PC-3 (cell line): ENCODE measurements around the gene RANBP3. TPM values are rescaled to one million over a fixed set of nuclear protein-coding genes. Genes with fewer than 3 reads are reported as not detected.

ENCODE experiments used
- ATAC-seq: fragments of 200-7000 bp; cut with Tn5 transposase; 2 replicates; pipeline ENCODE4 v1.9.1; 2020; ENCODE audit warnings: mild to moderate bottlenecking, moderate library complexity
- BruUV-seq: library from RNA; stranded (reverse); fragments of 400-500 nt; replicated peaks from 2 replicates; lab custom pipeline; 2021; lab: Mats Ljungman, UMichigan
- CTCF ChIA-PET: fragments of 300-600 bp; sonication (Branson Sonifier 250); formaldehyde crosslinking; loops from one replicate; lab custom pipeline; 2022; ENCODE audit warnings: antibody characterized with exemption; lab: Charles Lee
- POLR2A ChIA-PET: fragments of 300-600 bp; sonication (Branson Sonifier 250); formaldehyde crosslinking; loops from one replicate; lab custom pipeline; 2022; ENCODE audit warnings: antibody characterized with exemption; ENCODE audit not compliant: unreplicated experiment; lab: Charles Lee
- DNase-seq: peaks from one replicate; pipeline ENCODE4 v3.0.0-alpha.2; 2015
- H2AFZ ChIP-seq: fragments of 300-600 bp; sonication (generic); 2 replicates; pipeline ENCODE4 v1.6.0; 2016; ENCODE audit warnings: antibody characterized with exemption, low read length
- H3F3A ChIP-seq: fragments of 300-600 bp; sonication (generic); one replicate; pipeline ENCODE4 v1.6.0; 2017; ENCODE audit warnings: antibody characterized with exemption, low read length, control low read depth, mild to moderate bottlenecking; ENCODE audit not compliant: unreplicated experiment
- H3K27ac ChIP-seq: fragments of 300-600 bp; sonication (generic); 2 replicates; pipeline ENCODE4 v1.5.1; 2016; ENCODE audit warnings: mild to moderate bottlenecking, low read length
- H3K27me3 ChIP-seq: fragments of 300-600 bp; sonication (generic); 2 replicates; pipeline ENCODE4 v1.6.1; 2016; ENCODE audit warnings: low read length, mixed read lengths
- H3K36me3 ChIP-seq: fragments of 300-600 bp; sonication (generic); 2 replicates; pipeline ENCODE4 v1.6.1; 2016; ENCODE audit warnings: low read depth, mixed run types, low read length, mixed read lengths
- H3K4me1 ChIP-seq: fragments of 300-600 bp; sonication (generic); 2 replicates; pipeline ENCODE4 v1.5.1; 2016; ENCODE audit warnings: low read length; ENCODE audit not compliant: insufficient read depth
- H3K4me2 ChIP-seq: fragments of 300-600 bp; sonication (generic); 2 replicates; pipeline ENCODE4 v1.6.0; 2016; ENCODE audit warnings: low read length
- H3K4me3 ChIP-seq: fragments of 300-600 bp; sonication (generic); 2 replicates; pipeline ENCODE4 v1.5.1; 2016; ENCODE audit warnings: mild to moderate bottlenecking, low read length, mixed read lengths
- H3K79me2 ChIP-seq: fragments of 300-600 bp; sonication (generic); 2 replicates; pipeline ENCODE4 v1.6.1; 2017; ENCODE audit warnings: low read length, mixed read lengths
- H3K9ac ChIP-seq: fragments of 300-600 bp; sonication (generic); 2 replicates; pipeline ENCODE4 v1.6.0; 2016; ENCODE audit warnings: mild to moderate bottlenecking, low read length
- H3K9me2 ChIP-seq: fragments of 300-600 bp; sonication (generic); replicated peaks from 2 replicates; pipeline ENCODE4 v1.6.1; 2016; ENCODE audit warnings: mixed run types, low read length, mixed read lengths
- H3K9me3 ChIP-seq: fragments of 300-600 bp; sonication (generic); 2 replicates; pipeline ENCODE4 v1.6.1; 2016; ENCODE audit warnings: low read length, mixed read lengths
- H4K20me1 ChIP-seq: fragments of 300-600 bp; sonication (generic); 2 replicates; pipeline ENCODE4 v1.6.1; 2016; ENCODE audit warnings: low read length, mixed read lengths
- CTCF ChIP-seq: fragments of 300-600 bp; sonication (generic); conservative IDR thresholded peaks from 2 replicates; pipeline ENCODE4 v1.5.1; 2017; ENCODE audit warnings: antibody characterized with exemption, low read depth, mild to moderate bottlenecking, low read length
- EZH2 ChIP-seq: fragments of 300-600 bp; sonication (generic); IDR thresholded peaks from one replicate; pipeline ENCODE4 v1.6.1; 2017; ENCODE audit warnings: antibody characterized with exemption, mild to moderate bottlenecking, low read length; ENCODE audit not compliant: unreplicated experiment
- EZH2phosphoT487 ChIP-seq: fragments of 300-600 bp; sonication (generic); IDR thresholded peaks from 2 replicates; pipeline ENCODE4 v1.6.1; 2018; ENCODE audit warnings: mild to moderate bottlenecking, antibody characterized with exemption, low read length, borderline replicate concordance
- intact Hi-C: fragments of 100-400 bp; cut with micrococcal nuclease; formaldehyde crosslinking; loops from 2 replicates; pipeline ENCODE4 v1.9.0; 2023
- total RNA-seq: library from RNA; depleted of rRNA; stranded (reverse); fragments of >200 nt; gene quantifications from 2 replicates; pipeline ENCODE4 v1.2.3, GENCODE V29; 2014

RANBP3 gene
- total RNA-seq, 1 experiment from 2014 or later = 114 TPM

- no peaks in the 10 kb centered on the region for H3K79me2 ChIP-seq
Observed at GRCh38 chr19:5991244-5991838, 13.4 kb upstream of the RANBP3 start.

GRCh38 chr19:5990289-5990797 is 12.4 kb upstream of the RANBP3 start:
- no peak overlapping the region for H3K27ac ChIP-seq
- H3K36me3 ChIP-seq = no peaks in the 10 kb centered on the region
- H3K27me3 ChIP-seq = no peaks in the 10 kb centered on the region
- no peaks in the 10 kb centered on the region for H4K20me1 ChIP-seq
- H3K9me3 ChIP-seq = no peaks in the 10 kb centered on the region
- peaks cover 21% of the 10 kb centered on the region for H3K4me1 ChIP-seq
- TF ChIP-seq EZH2phosphoT487 = no peak
- TF ChIP-seq CTCF = no peak
- no peak for TF ChIP-seq EZH2
- ChIA-PET POLR2A (interaction anchor here (0.5 to 0.6 kb wide), 2 partner anchors 16 to 272 kb away, joined by 3 to 9 read pairs; no protein-coding TSS in a partner anchor), CTCF (interaction anchor here (0.8 to 3.0 kb wide), 2 partner anchors 23 to 32 kb away, joined by 4 to 23 read pairs; no protein-coding TSS in a partner anchor)
- H3K4me3 ChIP-seq = peak overlapping the region; percentile 51
- no peaks in the 10 kb centered on the region for H3K9me2 ChIP-seq
- intact Hi-C loops = no loop called here
- H2AFZ ChIP-seq = peak overlapping the region; percentile 92
- BruUV-seq = no TSS peak
- peak; percentile 32 for DNase-seq
- peak overlapping the region; percentile 67 for H3K4me2 ChIP-seq
- H3K9ac ChIP-seq = peak overlapping the region; percentile 31
- H3K79me2 ChIP-seq = no peaks in the 10 kb centered on the region
- ATAC-seq = peak; percentile 49
- H3F3A ChIP-seq = no peaks in the 10 kb centered on the region

More at GRCh38 chr19:5991244-5991838, 13.4 kb upstream of the RANBP3 start:
- Histone ChIP-seq H4K20me1 (no peaks in the 10 kb centered on the region), H3F3A (no peaks in the 10 kb centered on the region), H3K9me3 (no peaks in the 10 kb centered on the region), H3K4me1 (peaks cover 21% of the 10 kb centered on the region), H2AFZ (no peak overlapping the region), H3K4me2 (no peak overlapping the region), H3K27ac (no peak overlapping the region), H3K9me2 (no peaks in the 10 kb centered on the region), H3K27me3 (no peaks in the 10 kb centered on the region), H3K4me3 (no peak overlapping the region), H3K36me3 (no peaks in the 10 kb centered on the region), H3K9ac (no peak overlapping the region)
- CTCF ChIA-PET = no interaction called here
- BruUV-seq = no TSS peak
- POLR2A ChIA-PET = no interaction called here
- ATAC-seq (no peak), DNase-seq (no peak)
- TF ChIP-seq EZH2 = no peak
- no peak for TF ChIP-seq EZH2phosphoT487
- TF ChIP-seq CTCF = no peak
- intact Hi-C loops = no loop called here
